ENCODE results near the gene ZMYND11. TPM values are rescaled to one million over a fixed set of nuclear protein-coding genes. Genes with fewer than 3 reads are reported as not detected.

ZMYND11 gene
- total RNA-seq, 2 donors from 2014 or later, result 21.4 to 30.0 TPM

DNA sequence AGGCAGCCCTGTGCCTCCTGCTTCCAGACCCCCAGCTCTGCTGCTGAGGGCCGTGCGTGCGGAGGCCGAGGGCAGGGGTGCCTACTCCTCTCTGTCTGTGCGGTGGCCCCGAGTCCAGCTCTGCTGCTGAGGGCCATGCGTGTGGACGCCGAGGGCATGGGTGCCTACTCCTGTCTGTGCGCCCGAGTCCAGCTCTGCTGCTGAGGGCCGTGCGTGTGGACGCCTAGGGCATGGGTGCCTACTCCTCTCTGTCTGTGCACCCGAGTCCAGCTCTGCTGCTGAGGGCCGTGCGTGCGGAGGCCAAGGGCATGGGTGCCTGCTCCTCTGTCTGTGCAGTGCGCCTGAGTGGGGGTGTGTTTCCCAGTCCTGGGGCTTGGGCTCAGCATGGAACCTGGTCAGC, 142.7 kb downstream of the ZMYND11 start:
- Mint-ChIP-seq H3K27me3 (no peaks in the 10 kb centered on the region), H3K27ac (no peak overlapping the region)

DNA sequence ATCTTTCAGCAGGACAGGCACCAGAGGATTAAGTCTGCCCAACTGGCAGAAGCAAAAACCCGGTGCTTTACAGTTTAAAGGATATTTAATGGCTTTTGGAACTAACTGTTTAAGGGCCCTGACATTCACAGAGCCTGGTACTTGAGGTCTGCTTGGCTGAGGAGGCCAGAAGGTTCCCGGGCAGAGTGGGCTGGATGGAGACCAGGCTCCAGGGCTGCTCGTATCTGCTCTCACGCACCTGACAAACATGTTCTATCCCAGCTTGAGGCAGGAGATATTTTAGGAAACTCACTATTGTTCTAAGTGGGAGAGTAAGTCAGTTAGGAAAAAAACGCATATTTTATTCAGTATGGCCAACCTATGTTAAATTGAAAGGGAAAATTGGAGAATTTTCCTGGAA, 143.5 kb downstream of the ZMYND11 start:
- no peak for ATAC-seq
- Mint-ChIP-seq H3K27me3 (peaks cover 0 to 1% of the 10 kb centered on the region in 2 donors), H3K4me3 (no peak overlapping the region), H3K27ac (no peak overlapping the region), H3K4me1 (ENCODE audit: low read depth in 2 of 2) (peaks cover 1 to 11% of the 10 kb centered on the region in 2 donors), H3K36me3 (no peaks in the 10 kb centered on the region), H3K9me3 (no peaks in the 10 kb centered on the region)
- DNase-seq (ENCODE audit: low spot score), result no peak

More for the DNA sequence above, 142.7 kb downstream of the ZMYND11 start:
- H3K36me3 Mint-ChIP-seq, result no peaks in the 10 kb centered on the region
- no peak overlapping the region for H3K4me3 Mint-ChIP-seq
- H3K9me3 Mint-ChIP-seq, result no peaks in the 10 kb centered on the region
- peaks cover 0 to 4% of the 10 kb centered on the region in 2 donors for H3K4me1 Mint-ChIP-seq (ENCODE audit: low read depth in 2 of 2)
- ATAC-seq, result peak in 1 of 2 donors; percentile 51
- no peak for DNase-seq (ENCODE audit: low spot score)

- no peaks in the 10 kb centered on the region for H3K36me3 Mint-ChIP-seq
Observed at GRCh38 chr10:279232-279631, 144.0 kb downstream of the ZMYND11 start.

DNA sequence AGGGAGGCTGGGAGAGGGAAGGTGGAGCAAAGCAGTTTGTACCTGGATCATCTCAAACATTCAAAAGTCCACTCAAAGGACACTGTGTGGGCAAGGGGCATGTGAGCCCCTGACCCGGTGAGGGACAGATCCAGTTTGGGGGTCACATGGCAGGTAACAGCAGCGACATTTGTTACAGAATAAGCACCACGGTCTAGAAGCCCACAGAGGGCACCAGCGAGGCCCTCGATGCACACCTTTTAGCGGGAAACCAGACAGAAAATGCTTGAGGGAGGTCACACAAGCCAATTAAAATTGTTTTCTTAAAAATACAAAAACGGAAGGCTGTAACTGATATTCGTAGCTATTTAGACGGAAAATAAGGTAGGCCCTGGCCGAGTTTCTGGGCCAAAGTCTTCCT, 144.4 kb downstream of the ZMYND11 start:
- Mint-ChIP-seq H3K27ac (no peak overlapping the region), H3K4me3 (no peak overlapping the region), H3K4me1 (ENCODE audit: low read depth in 2 of 2) (peaks cover 6 to 21% of the 10 kb centered on the region in 2 donors), H3K27me3 (peaks cover 0 to 2% of the 10 kb centered on the region in 2 donors), H3K36me3 (no peaks in the 10 kb centered on the region), H3K9me3 (no peaks in the 10 kb centered on the region)
- no peak for DNase-seq (ENCODE audit: low spot score)
- ATAC-seq, result no peak

More at GRCh38 chr10:279232-279631, 144.0 kb downstream of the ZMYND11 start:
- Mint-ChIP-seq H3K4me3 (no peak overlapping the region), H3K27me3 (peaks cover 0 to 2% of the 10 kb centered on the region in 2 donors), H3K9me3 (no peaks in the 10 kb centered on the region), H3K4me1 (ENCODE audit: low read depth in 2 of 2) (peaks cover 6 to 17% of the 10 kb centered on the region in 2 donors), H3K27ac (no peak overlapping the region)
- DNase-seq (ENCODE audit: low spot score) (no peak), ATAC-seq (no peak)

GRCh38 chr10:282294-283139, 147.3 kb downstream of the ZMYND11 start:
- Mint-ChIP-seq H3K4me3 (peak overlapping the region; percentile 65), H3K36me3 (no peaks in the 10 kb centered on the region), H3K4me1 (ENCODE audit: low read depth in 2 of 2) (peaks cover 6 to 21% of the 10 kb centered on the region in 2 donors), H3K27ac (no peak overlapping the region), H3K9me3 (no peaks in the 10 kb centered on the region), H3K27me3 (peaks cover 0 to 2% of the 10 kb centered on the region in 2 donors)
- ATAC-seq (peak; percentile 36 to 84), DNase-seq (ENCODE audit: low spot score) (no peak)

- Mint-ChIP-seq H3K4me3 (peak overlapping the region; percentile 65), H3K36me3 (no peaks in the 10 kb centered on the region), H3K4me1 (ENCODE audit: low read depth in 2 of 2) (peaks cover 6 to 21% of the 10 kb centered on the region in 2 donors), H3K27me3 (peaks cover 0 to 2% of the 10 kb centered on the region in 2 donors), H3K9me3 (no peaks in the 10 kb centered on the region), H3K27ac (no peak overlapping the region)
- DNase-seq (ENCODE audit: low spot score) (no peak), ATAC-seq (peak in 1 of 2 donors; percentile 4)
Observed at GRCh38 chr10:283140-283479, 147.9 kb downstream of the ZMYND11 start.

DNA sequence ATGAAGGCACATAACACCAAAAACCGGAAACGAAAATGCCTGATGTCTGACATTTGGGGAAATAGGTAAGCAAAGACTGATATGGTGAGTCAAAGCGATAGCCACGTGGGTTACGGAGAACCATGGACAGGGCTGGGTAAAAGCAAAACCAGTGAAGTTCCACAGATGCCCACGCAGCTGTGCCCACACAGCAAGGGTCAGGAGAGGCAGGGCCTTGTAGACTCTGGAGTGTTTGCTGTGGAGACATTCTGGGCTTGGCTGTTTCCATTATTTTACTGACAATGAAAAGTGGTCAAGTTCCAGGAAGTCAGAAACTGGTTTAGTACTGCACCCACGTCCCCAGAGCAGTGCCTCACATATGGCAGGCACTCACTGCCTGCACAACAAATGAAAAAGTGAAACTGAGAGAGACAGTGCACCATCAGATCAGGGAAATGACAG, 148.7 kb downstream of the ZMYND11 start:
- ATAC-seq (peak in 1 of 2 donors; percentile 64), DNase-seq (ENCODE audit: low spot score) (no peak)
- H3K4me3 Mint-ChIP-seq, result peak overlapping the region; percentile 65

DNA sequence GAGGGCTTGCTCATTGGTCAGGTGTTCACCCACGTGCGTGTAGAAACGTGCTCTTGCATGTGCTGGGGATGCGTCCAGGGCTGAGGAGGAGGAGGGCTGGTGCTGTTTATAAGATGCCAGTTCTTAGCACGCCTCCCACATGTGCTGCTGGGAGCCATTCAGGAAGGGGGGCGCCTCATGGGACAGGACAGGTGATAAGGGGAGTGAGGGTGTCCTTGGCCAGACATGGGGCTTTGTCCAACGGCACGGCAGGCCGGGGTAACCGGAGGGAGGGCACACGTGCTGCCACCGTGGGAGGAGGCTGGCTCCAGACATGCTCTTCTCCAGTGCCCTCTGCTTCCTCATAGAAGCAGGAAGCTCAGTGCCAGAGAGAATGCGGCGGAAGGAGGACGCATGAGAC, 150.0 kb downstream of the ZMYND11 start:
- Mint-ChIP-seq H3K4me1 (ENCODE audit: low read depth in 2 of 2) (peaks cover 6 to 21% of the 10 kb centered on the region in 2 donors), H3K9me3 (no peaks in the 10 kb centered on the region), H3K27me3 (peaks cover 0 to 2% of the 10 kb centered on the region in 2 donors), H3K27ac (no peak overlapping the region), H3K4me3 (no peak overlapping the region), H3K36me3 (no peaks in the 10 kb centered on the region)
- peak in 1 of 2 donors; percentile 5 for ATAC-seq
- DNase-seq (ENCODE audit: low spot score), result no peak

More for the DNA sequence above, 148.7 kb downstream of the ZMYND11 start:
- no peaks in the 10 kb centered on the region for H3K9me3 Mint-ChIP-seq
- peaks cover 0 to 2% of the 10 kb centered on the region in 2 donors for H3K27me3 Mint-ChIP-seq
- peak overlapping the region; percentile 22 to 40 for H3K27ac Mint-ChIP-seq
- H3K36me3 Mint-ChIP-seq, result no peaks in the 10 kb centered on the region
- peaks cover 6 to 21% of the 10 kb centered on the region in 2 donors for H3K4me1 Mint-ChIP-seq (ENCODE audit: low read depth in 2 of 2)

GRCh38 chr10:287026-287709, 151.9 kb downstream of the ZMYND11 start:
- no peak overlapping the region for H3K4me3 Mint-ChIP-seq
- ATAC-seq, result no peak
- H3K4me1 Mint-ChIP-seq (ENCODE audit: low read depth in 2 of 2), result peaks cover 6 to 21% of the 10 kb centered on the region in 2 donors

GRCh38 chr10:287814-288213, 152.6 kb downstream of the ZMYND11 start:
- H3K36me3 Mint-ChIP-seq, result no peaks in the 10 kb centered on the region
- peaks cover 6% of the 10 kb centered on the region in 2 donors for H3K27me3 Mint-ChIP-seq
- no peaks in the 10 kb centered on the region for H3K9me3 Mint-ChIP-seq
- H3K4me1 Mint-ChIP-seq (ENCODE audit: low read depth in 2 of 2), result peaks cover 11 to 22% of the 10 kb centered on the region in 2 donors
- H3K27ac Mint-ChIP-seq, result no peak overlapping the region
- DNase-seq (ENCODE audit: low spot score) (no peak), ATAC-seq (no peak)
- no peak overlapping the region for H3K4me3 Mint-ChIP-seq

More at GRCh38 chr10:287026-287709, 151.9 kb downstream of the ZMYND11 start:
- Mint-ChIP-seq H3K27me3 (peaks cover 0 to 2% of the 10 kb centered on the region in 2 donors), H3K9me3 (no peaks in the 10 kb centered on the region), H3K27ac (no peak overlapping the region), H3K36me3 (no peaks in the 10 kb centered on the region)
- DNase-seq (ENCODE audit: low spot score), result no peak

DNA sequence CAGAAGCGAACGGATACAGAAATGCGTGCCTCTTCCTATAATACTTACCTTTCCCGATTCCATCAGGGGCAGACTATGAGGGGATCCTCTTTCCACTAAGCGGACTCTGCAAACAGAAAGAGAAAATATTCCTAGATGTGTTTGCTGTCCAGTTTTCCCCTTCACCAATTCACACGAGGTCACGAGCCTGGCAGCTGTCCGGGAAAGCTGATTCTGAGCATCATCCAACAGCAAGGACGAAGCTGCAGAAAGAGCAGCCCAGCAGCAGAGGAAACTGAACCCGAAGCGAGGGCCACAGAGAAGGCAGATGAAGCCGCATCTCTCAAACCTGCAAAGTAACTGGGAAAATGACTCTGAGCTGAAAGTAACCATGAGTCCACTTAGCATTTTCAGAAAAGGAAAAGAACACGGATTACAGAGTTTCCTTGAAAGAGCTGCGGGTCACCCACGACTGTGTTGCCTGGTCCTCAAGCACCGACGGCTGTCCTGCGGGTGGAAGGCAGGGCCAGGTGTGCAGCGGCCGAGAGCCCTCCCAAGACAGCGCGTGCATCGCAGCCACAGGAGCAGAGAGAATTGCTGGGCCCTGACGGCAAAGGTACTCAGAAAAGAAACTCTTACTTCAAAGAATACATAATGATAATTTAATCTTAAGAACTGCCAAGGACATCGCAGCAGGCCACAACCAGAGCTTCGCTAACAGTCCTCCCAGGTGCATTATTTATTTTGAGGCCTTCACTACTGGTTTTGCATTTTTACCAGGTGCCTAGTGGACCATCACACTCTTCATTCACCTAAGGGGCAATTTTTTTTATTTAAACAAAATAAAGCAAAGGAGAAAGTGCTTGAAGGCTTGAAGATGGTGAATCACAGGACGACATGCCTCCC, 153.3 kb downstream of the ZMYND11 start:
- peaks cover 6 to 8% of the 10 kb centered on the region in 2 donors for H3K27me3 Mint-ChIP-seq
- no peaks in the 10 kb centered on the region for H3K36me3 Mint-ChIP-seq
- DNase-seq (ENCODE audit: low spot score) (no peak), ATAC-seq (no peak)
- peaks cover 16 to 21% of the 10 kb centered on the region in 2 donors for H3K4me1 Mint-ChIP-seq (ENCODE audit: low read depth in 2 of 2)
- H3K4me3 Mint-ChIP-seq, result no peak overlapping the region
- no peak overlapping the region for H3K27ac Mint-ChIP-seq
- no peaks in the 10 kb centered on the region for H3K9me3 Mint-ChIP-seq

DNA sequence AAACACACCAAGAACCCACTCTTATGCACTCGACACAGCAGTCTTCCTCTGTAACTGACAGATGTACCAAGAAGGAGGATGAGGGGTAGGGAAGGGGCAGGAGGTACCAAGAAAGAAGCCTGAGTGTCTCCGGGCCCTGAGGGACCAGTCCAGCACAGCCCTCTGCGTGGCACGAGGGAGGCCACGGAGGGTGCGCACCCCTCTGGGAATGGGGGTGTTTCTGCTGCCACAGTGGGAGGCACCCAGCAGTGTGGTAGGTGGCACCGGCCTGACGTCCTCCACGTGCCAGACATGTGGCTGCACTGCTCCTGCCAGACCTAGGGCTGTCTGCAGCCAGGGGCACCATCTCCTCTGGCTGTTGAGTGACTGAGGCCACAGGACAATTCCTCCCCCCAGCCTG, 154.3 kb downstream of the ZMYND11 start:
- Mint-ChIP-seq H3K4me1 (ENCODE audit: low read depth in 2 of 2) (peaks cover 16 to 17% of the 10 kb centered on the region in 2 donors), H3K36me3 (no peaks in the 10 kb centered on the region), H3K27ac (no peak overlapping the region), H3K4me3 (no peak overlapping the region), H3K27me3 (peaks cover 8 to 9% of the 10 kb centered on the region in 2 donors), H3K9me3 (no peaks in the 10 kb centered on the region)
- no peak for DNase-seq (ENCODE audit: low spot score)
- ATAC-seq, result no peak

- Mint-ChIP-seq H3K27ac (no peak overlapping the region), H3K9me3 (no peaks in the 10 kb centered on the region), H3K4me3 (no peak overlapping the region), H3K36me3 (no peaks in the 10 kb centered on the region), H3K4me1 (ENCODE audit: low read depth in 2 of 2) (peaks cover 16% of the 10 kb centered on the region in 2 donors), H3K27me3 (peaks cover 8 to 9% of the 10 kb centered on the region in 2 donors)
- no peak for ATAC-seq
- DNase-seq (ENCODE audit: low spot score), result no peak
Observed at GRCh38 chr10:290026-290725, 154.9 kb downstream of the ZMYND11 start.

Data from natural killer cell treated with Interleukin-12 subunit alpha and Interleukin-12 subunit beta and Interleukin-15 and Interleukin-18, amount 100 ng/mL, for 72 hours (primary cell).